Activated CD8-positive, alpha-beta T cell treated with anti-CD3 and anti-CD28 coated beads for 36 hours (primary cell): ENCODE data around the gene EEPD1. TPM values are rescaled to one million over a fixed set of nuclear protein-coding genes. Genes with fewer than 3 reads are reported as not detected.

Experiments used
- ATAC-seq: fragments of 200-7000 bp; cut with Tn5 transposase; one replicate; pipeline ENCODE4 v1.10.0; 2021; ENCODE audit warnings: mild to moderate bottlenecking, moderate library complexity
- CTCF ChIA-PET: fragments of 350-600 bp; sonication (Branson Sonifier 250); formaldehyde crosslinking; loops from one replicate; lab custom pipeline; 2021; ENCODE audit warnings: antibody characterized with exemption; lab: Charles Lee
- POLR2A ChIA-PET: fragments of 350-600 bp; sonication (Branson Sonifier 250); formaldehyde crosslinking; loops from one replicate; lab custom pipeline; 2021; ENCODE audit warnings: antibody characterized with exemption; lab: Charles Lee
- DNase-seq: peaks from one replicate; pipeline ENCODE4 v3.0.0-alpha.2; 2020
- H3K27ac Mint-ChIP-seq: one replicate; pipeline ENCODE4 v1.8.0; 2021; ENCODE audit warnings: mild to moderate bottlenecking, mixed read lengths
- H3K27me3 Mint-ChIP-seq: one replicate; pipeline ENCODE4 v1.8.0; 2021; ENCODE audit warnings: mixed read lengths
- H3K36me3 Mint-ChIP-seq: one replicate; pipeline ENCODE4 v1.8.0; 2021; ENCODE audit warnings: low read depth, mixed read lengths
- H3K4me1 Mint-ChIP-seq: one replicate; pipeline ENCODE4 v1.8.0; 2021; ENCODE audit warnings: low read depth, mixed read lengths
- H3K4me3 Mint-ChIP-seq: one replicate; pipeline ENCODE4 v1.8.0; 2021; ENCODE audit warnings: mild to moderate bottlenecking, moderate library complexity, mixed read lengths
- H3K9me3 Mint-ChIP-seq: one replicate; pipeline ENCODE4 v1.8.0; 2021; ENCODE audit warnings: mixed read lengths
- CTCF ChIP-seq: fragments of 200-600 bp; IDR thresholded peaks from one replicate; pipeline ENCODE4 v1.8.0; 2022; ENCODE audit warnings: antibody characterized with exemption, mild to moderate bottlenecking
- intact Hi-C: fragments of 100-400 bp; cut with micrococcal nuclease; formaldehyde crosslinking; loops from one replicate; pipeline ENCODE4 v1.10.0; 2022
- total RNA-seq, 2 experiments: library from RNA; stranded (reverse); gene quantifications; one replicate each; pipeline ENCODE4 v1.2.3, GENCODE V29; 2021

The EEPD1 gene
- total RNA-seq, 2 experiments from 2014 or later: 0.76 to 0.90 TPM

DNA sequence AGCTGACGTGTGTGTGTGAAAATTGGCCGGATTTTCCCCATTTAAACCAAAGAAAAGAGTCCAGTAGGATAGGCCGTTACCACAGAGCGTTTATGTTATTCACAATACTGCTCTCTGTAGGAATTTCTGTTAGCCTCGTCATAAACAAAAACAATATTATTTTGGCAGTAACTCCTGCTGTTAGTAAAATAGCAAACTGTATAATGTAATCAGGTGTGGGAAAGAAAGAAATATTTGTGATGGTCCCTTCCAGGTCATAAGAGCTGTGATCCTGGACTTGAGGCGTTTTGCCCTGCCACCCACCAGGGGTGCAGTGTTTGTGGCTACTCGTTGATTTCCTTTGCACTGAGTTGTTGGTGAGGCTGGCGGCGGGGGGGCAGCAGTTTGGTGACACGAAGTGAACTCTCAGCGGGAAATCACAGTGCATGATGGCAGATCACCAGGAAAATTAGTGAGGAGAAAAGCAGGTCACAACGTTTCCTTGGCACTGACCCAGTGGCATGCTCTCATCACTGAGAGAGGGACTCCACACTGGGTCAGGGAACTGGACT lies 2.8 kb downstream of the EEPD1 start:
- no peak for ATAC-seq
- intact Hi-C loops: no loop called here
- H3K36me3 Mint-ChIP-seq: no peaks in the 10 kb centered on the region
- CTCF ChIA-PET: no interaction called here
- POLR2A ChIA-PET: no interaction called here
- no peaks in the 10 kb centered on the region for H3K9me3 Mint-ChIP-seq
- no peak for TF ChIP-seq CTCF
- DNase-seq: no peak
- no peak overlapping the region for H3K27ac Mint-ChIP-seq
- peaks cover 8% of the 10 kb centered on the region for H3K4me1 Mint-ChIP-seq
- no peak overlapping the region for H3K4me3 Mint-ChIP-seq
- no peaks in the 10 kb centered on the region for H3K27me3 Mint-ChIP-seq

GRCh38 chr7:36157527-36158320 lies 4.7 kb downstream of the EEPD1 start:
- ATAC-seq: no peak
- no peak for TF ChIP-seq CTCF
- intact Hi-C loops: no loop called here

DNA sequence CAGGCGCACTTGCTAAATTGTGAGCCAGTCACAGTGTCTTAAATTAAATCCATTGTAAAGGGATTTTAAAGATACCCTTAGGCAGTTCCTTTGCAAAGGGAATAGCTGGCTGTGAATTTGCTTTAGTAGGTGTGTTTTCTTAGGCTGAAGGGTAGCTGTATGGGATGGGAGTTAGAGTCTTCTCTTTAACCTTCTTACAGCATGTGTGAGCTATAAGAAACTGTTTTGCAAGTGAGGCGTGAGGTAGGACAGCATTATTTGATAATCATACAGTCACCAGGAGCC lies 5.2 kb downstream of the EEPD1 start:
- peaks cover 4% of the 10 kb centered on the region for H3K4me1 Mint-ChIP-seq
- intact Hi-C loops: no loop called here

More at GRCh38 chr7:36157527-36158320, 4.7 kb downstream of the EEPD1 start:
- no peak overlapping the region for H3K27ac Mint-ChIP-seq
- H3K9me3 Mint-ChIP-seq: no peaks in the 10 kb centered on the region
- H3K4me3 Mint-ChIP-seq: no peak overlapping the region
- CTCF ChIA-PET: no interaction called here
- peaks cover 4% of the 10 kb centered on the region for H3K4me1 Mint-ChIP-seq
- no peaks in the 10 kb centered on the region for H3K36me3 Mint-ChIP-seq
- POLR2A ChIA-PET: interaction anchor here (1.2 kb wide), 1 partner anchor 9 kb away, joined by 3 read pairs; no protein-coding TSS in a partner anchor
- H3K27me3 Mint-ChIP-seq: no peaks in the 10 kb centered on the region
- no peak for DNase-seq

GRCh38 chr7:36159618-36160017 lies 6.6 kb downstream of the EEPD1 start:
- Mint-ChIP-seq H3K9me3 (no peaks in the 10 kb centered on the region), H3K27ac (no peak overlapping the region), H3K4me3 (no peak overlapping the region), H3K27me3 (no peaks in the 10 kb centered on the region), H3K36me3 (no peaks in the 10 kb centered on the region), H3K4me1 (no peaks in the 10 kb centered on the region)
- no peak for TF ChIP-seq CTCF
- ChIA-PET POLR2A (no interaction called here), CTCF (interaction anchor here (1.0 kb wide), 1 partner anchor 10 kb away, joined by 3 read pairs; no protein-coding TSS in a partner anchor)
- intact Hi-C loops: no loop called here
- ATAC-seq (no peak), DNase-seq (no peak)

More for the DNA sequence above, 5.2 kb downstream of the EEPD1 start:
- H3K27ac Mint-ChIP-seq: no peak overlapping the region
- no peak for TF ChIP-seq CTCF
- H3K36me3 Mint-ChIP-seq: no peaks in the 10 kb centered on the region
- H3K4me3 Mint-ChIP-seq: no peak overlapping the region
- no peaks in the 10 kb centered on the region for H3K27me3 Mint-ChIP-seq
- ATAC-seq (no peak), DNase-seq (no peak)
- ChIA-PET CTCF (no interaction called here), POLR2A (interaction anchor here (1.2 kb wide), 1 partner anchor 9 kb away, joined by 3 read pairs; no protein-coding TSS in a partner anchor)
- no peaks in the 10 kb centered on the region for H3K9me3 Mint-ChIP-seq

DNA sequence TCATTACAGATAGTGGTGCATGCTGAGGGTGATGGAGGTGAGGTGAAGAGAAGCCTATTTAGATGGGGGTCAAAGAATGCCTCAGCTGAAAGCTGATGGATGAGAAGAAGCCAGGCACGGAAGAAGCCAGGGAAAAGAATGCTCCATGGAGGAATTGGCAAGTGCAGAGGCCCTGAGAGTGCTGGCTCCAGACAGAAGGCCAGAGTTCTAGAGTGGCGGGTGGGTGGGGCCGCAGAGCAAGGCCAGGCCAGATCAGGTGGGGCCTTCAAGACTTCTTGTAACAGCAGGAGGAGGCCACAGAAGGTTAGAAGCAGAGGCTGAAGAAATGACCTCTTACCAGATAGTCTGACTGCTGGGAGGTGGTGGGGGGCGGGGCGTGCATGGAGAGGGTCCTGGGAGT lies 7.3 kb downstream of the EEPD1 start:
- ChIA-PET POLR2A (interaction anchor here (0.7 kb wide), 1 partner anchor 30 kb away, joined by 3 read pairs; no protein-coding TSS in a partner anchor), CTCF (interaction anchor here (1.0 kb wide), 1 partner anchor 10 kb away, joined by 3 read pairs; no protein-coding TSS in a partner anchor)
- DNase-seq (no peak), ATAC-seq (no peak)
- TF ChIP-seq CTCF: no peak
- H3K27me3 Mint-ChIP-seq: no peaks in the 10 kb centered on the region
- no peaks in the 10 kb centered on the region for H3K36me3 Mint-ChIP-seq
- intact Hi-C loops: no loop called here
- no peaks in the 10 kb centered on the region for H3K9me3 Mint-ChIP-seq
- no peak overlapping the region for H3K4me3 Mint-ChIP-seq
- H3K27ac Mint-ChIP-seq: no peak overlapping the region
- no peaks in the 10 kb centered on the region for H3K4me1 Mint-ChIP-seq
